OCI-LY1 (cell line): ENCODE data around the gene SMPDL3A.

Source experiments
- H2AFZ ChIP-seq: fragments of 200-600 bp; sonication (generic), shearing (Covaris generic); 2 replicates; pipeline ENCODE4 v1.6.0; 2014; ENCODE audit warnings: antibody characterized with exemption, mild to moderate bottlenecking, low read length
- H3F3A ChIP-seq: fragments of 200-600 bp; sonication (generic), shearing (Covaris generic); 2 replicates; pipeline ENCODE4 v1.6.0; 2014; ENCODE audit warnings: mild to moderate bottlenecking, antibody characterized with exemption, low read length, moderate library complexity; ENCODE audit not compliant: insufficient read depth
- H3K27ac ChIP-seq: fragments of 200-600 bp; sonication (generic); 2 replicates; pipeline ENCODE4 v1.5.1; 2014; ENCODE audit warnings: low read length, mixed run types, mild to moderate bottlenecking, low read depth; ENCODE audit not compliant: poor library complexity, severe bottlenecking
- H3K27me3 ChIP-seq: fragments of 200-600 bp; sonication (generic); 2 replicates; pipeline ENCODE4 v1.6.0; 2014; ENCODE audit warnings: antibody characterized with exemption, mild to moderate bottlenecking, low read length, moderate library complexity; ENCODE audit not compliant: insufficient read depth
- H3K36me3 ChIP-seq: fragments of 200-600 bp; sonication (generic); 2 replicates; pipeline ENCODE4 v1.6.1; 2014; ENCODE audit warnings: mild to moderate bottlenecking, antibody characterized with exemption, low read length, moderate library complexity, mixed read lengths; ENCODE audit not compliant: insufficient read depth
- H3K4me1 ChIP-seq: fragments of 200-600 bp; sonication (generic); 2 replicates; pipeline ENCODE4 v1.5.1; 2014; ENCODE audit warnings: mild to moderate bottlenecking, low read length, moderate library complexity; ENCODE audit not compliant: insufficient read depth, severe bottlenecking
- H3K4me2 ChIP-seq: fragments of 200-600 bp; sonication (generic), shearing (Covaris generic); 2 replicates; pipeline ENCODE4 v1.6.1; 2014; ENCODE audit warnings: low read length
- H3K4me3 ChIP-seq: fragments of 200-600 bp; sonication (generic); 2 replicates; pipeline ENCODE4 v1.5.1; 2014; ENCODE audit warnings: low read length, low read depth, mild to moderate bottlenecking, mixed read lengths; ENCODE audit not compliant: poor library complexity, severe bottlenecking
- H3K79me2 ChIP-seq: fragments of 200-600 bp; shearing (Covaris generic); 2 replicates; pipeline ENCODE4 v1.6.1; 2016; ENCODE audit warnings: mixed run types, low read length, mixed read lengths; ENCODE audit not compliant: insufficient read depth
- H3K9ac ChIP-seq: fragments of 200-600 bp; sonication (generic), shearing (Covaris generic); 2 replicates; pipeline ENCODE4 v1.6.1; 2014; ENCODE audit warnings: mild to moderate bottlenecking, low read length, mixed read lengths
- H3K9me2 ChIP-seq: fragments of 200-600 bp; sonication (generic), shearing (Covaris generic); 2 replicates; pipeline ENCODE4 v1.6.1; 2014; ENCODE audit warnings: low read depth, mild to moderate bottlenecking, low read length, mixed read lengths
- H3K9me3 ChIP-seq: fragments of 200-600 bp; shearing (Covaris generic); 2 replicates; pipeline ENCODE4 v1.6.1; 2014; ENCODE audit warnings: low read length, mixed read lengths
- H4K20me1 ChIP-seq: fragments of 200-600 bp; sonication (generic), shearing (Covaris generic); 2 replicates; pipeline ENCODE4 v1.6.0; 2016; ENCODE audit warnings: mild to moderate bottlenecking, low read length; ENCODE audit not compliant: insufficient read depth
- EZH2 ChIP-seq: fragments of 200-600 bp; sonication (generic), shearing (Covaris generic); IDR thresholded peaks from 2 replicates; pipeline ENCODE4 v1.8.0; 2017; ENCODE audit warnings: borderline replicate concordance, mixed run types, mild to moderate bottlenecking, antibody characterized with exemption, low read length, moderate library complexity, mixed read lengths
- TF ChIP-seq, protein P1 (sequence below): fragments of 200-600 bp; sonication (generic), shearing (Covaris generic); IDR thresholded peaks from 2 replicates; pipeline ENCODE4 v1.5.1; 2017; ENCODE audit warnings: mild to moderate bottlenecking, antibody characterized with exemption, low read length, moderate library complexity, mixed read lengths

Gene SMPDL3A

DNA sequence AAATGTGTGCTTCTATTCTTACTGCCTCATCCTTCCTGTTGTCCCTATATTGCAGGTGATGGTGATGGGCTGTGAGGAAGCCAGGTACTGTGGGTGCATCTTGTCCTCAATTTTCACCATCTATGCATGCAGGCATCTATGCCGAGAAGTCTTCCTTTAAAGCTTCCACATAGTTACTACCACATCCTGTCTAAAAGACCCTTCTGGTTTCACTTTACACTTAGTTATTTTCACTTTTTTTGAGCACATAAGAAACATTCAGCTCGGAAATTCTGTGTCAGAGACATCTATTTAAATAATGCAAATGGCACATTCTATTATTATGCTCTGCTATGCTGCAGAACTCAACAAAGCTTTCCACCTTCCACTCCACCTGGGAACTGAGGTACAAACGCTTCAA, 37.7 kb upstream of the SMPDL3A start:
- H3K27ac ChIP-seq: no peak overlapping the region
- H3K4me1 ChIP-seq: no peaks in the 10 kb centered on the region
- no peak overlapping the region for H3K4me3 ChIP-seq
- no peak overlapping the region for H2AFZ ChIP-seq
- TF ChIP-seq EZH2: no peak
- TF ChIP-seq, protein P1, sequence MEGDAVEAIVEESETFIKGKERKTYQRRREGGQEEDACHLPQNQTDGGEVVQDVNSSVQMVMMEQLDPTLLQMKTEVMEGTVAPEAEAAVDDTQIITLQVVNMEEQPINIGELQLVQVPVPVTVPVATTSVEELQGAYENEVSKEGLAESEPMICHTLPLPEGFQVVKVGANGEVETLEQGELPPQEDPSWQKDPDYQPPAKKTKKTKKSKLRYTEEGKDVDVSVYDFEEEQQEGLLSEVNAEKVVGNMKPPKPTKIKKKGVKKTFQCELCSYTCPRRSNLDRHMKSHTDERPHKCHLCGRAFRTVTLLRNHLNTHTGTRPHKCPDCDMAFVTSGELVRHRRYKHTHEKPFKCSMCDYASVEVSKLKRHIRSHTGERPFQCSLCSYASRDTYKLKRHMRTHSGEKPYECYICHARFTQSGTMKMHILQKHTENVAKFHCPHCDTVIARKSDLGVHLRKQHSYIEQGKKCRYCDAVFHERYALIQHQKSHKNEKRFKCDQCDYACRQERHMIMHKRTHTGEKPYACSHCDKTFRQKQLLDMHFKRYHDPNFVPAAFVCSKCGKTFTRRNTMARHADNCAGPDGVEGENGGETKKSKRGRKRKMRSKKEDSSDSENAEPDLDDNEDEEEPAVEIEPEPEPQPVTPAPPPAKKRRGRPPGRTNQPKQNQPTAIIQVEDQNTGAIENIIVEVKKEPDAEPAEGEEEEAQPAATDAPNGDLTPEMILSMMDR: no peak
- H3K4me2 ChIP-seq: no peak overlapping the region
- H4K20me1 ChIP-seq: no peaks in the 10 kb centered on the region
- H3K9me2 ChIP-seq: no peaks in the 10 kb centered on the region
- no peaks in the 10 kb centered on the region for H3F3A ChIP-seq
- H3K27me3 ChIP-seq: no peaks in the 10 kb centered on the region
- no peak overlapping the region for H3K9ac ChIP-seq
- no peaks in the 10 kb centered on the region for H3K9me3 ChIP-seq
- H3K36me3 ChIP-seq: no peaks in the 10 kb centered on the region
- H3K79me2 ChIP-seq: no peaks in the 10 kb centered on the region

DNA sequence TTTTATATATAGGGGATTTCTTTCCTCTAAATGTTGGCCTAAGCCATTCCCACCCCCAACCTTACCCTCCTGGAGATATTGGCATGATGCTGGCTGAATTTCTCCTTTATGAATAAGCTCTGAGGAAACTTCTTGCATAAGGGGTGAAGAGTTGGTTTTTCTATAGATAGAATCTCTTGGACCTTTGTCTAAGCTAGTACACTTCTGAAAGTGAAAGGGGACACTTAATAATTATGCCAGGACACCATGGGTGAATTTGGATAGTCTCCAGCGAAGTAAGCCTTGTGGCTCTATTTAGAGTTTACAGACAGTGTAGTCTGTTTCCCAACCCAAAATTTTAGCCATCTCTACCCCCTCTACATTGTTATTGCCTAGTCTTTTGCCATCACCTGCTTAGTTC, 36.6 kb upstream of the SMPDL3A start:
- TF ChIP-seq, protein P1: no peak
- no peak for TF ChIP-seq EZH2
- H3K27me3 ChIP-seq: no peaks in the 10 kb centered on the region
- H3K9me3 ChIP-seq: no peaks in the 10 kb centered on the region
- no peaks in the 10 kb centered on the region for H4K20me1 ChIP-seq
- no peak overlapping the region for H3K4me2 ChIP-seq
- no peaks in the 10 kb centered on the region for H3K4me1 ChIP-seq
- no peak overlapping the region for H3K4me3 ChIP-seq
- H3K36me3 ChIP-seq: no peaks in the 10 kb centered on the region
- H3K27ac ChIP-seq: no peak overlapping the region
- no peaks in the 10 kb centered on the region for H3K9me2 ChIP-seq
- no peaks in the 10 kb centered on the region for H3K79me2 ChIP-seq
- no peaks in the 10 kb centered on the region for H3F3A ChIP-seq
- H2AFZ ChIP-seq: no peak overlapping the region
- no peak overlapping the region for H3K9ac ChIP-seq

DNA sequence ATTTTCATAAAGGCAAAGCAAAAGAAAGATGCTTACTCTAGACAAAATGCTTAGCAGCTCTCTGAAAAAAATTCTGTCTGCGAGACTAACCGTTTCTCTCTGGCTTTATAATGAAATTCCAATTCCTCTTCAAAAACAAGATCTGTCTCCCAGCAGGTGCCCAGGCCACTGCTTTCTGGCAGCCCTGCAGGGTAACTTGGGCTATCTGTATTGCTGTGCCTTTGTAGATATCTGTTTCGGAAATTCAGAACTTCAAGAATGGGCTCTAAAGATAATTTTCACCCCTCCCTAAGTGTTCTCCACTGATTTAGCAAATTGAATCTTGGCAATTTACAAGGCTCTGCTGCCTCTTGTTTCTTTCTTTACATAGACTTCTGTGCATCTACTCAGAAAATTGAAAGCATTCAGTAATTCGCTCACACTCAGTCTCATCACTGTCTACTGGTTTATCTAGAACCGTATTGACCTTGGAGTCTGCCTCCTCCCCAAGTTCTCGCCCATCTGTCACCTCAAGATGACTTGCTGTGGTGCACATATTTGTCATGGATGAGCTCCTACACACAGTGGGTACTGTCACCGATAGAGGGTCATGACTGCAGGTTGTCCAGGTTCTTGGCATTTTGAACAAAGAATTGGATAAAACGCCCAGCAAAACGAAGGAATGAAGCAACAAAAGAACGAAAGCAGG, 35.9 kb upstream of the SMPDL3A start:
- Histone ChIP-seq H3K36me3 (no peaks in the 10 kb centered on the region), H3F3A (no peaks in the 10 kb centered on the region), H3K27me3 (no peaks in the 10 kb centered on the region), H3K9me3 (no peaks in the 10 kb centered on the region), H3K4me1 (no peaks in the 10 kb centered on the region), H3K79me2 (no peaks in the 10 kb centered on the region), H4K20me1 (no peaks in the 10 kb centered on the region), H3K4me3 (no peak overlapping the region), H2AFZ (no peak overlapping the region), H3K27ac (no peak overlapping the region), H3K4me2 (no peak overlapping the region), H3K9ac (no peak overlapping the region), H3K9me2 (no peaks in the 10 kb centered on the region)
- no peak for TF ChIP-seq EZH2
- TF ChIP-seq, protein P1: no peak
